ENCODE measurements around the gene TMED7.

DNA sequence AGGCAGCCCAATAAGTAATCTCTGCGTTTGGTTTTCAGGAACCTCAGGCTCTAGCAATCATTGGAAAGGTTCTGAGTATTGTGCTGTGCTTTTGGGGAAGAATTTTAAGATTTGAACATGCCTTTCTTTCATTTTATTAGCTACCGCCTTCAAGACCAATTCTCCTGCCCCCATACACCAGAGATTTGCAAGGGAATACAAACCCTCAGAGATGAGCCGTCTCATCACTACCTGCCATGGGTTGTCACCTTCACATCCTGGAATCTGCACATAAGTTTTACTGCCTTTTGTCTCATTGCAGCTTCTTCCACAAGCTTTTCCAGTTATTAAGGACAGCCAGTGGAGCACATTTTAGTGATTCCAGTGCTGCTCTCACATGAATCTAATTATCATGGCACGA lies 11.7 kb upstream of the TMED7 start:
- TF ChIP-seq TEAD4 (IDR thresholded peaks at IDR 0.05) (no peak), FOXM1 (IDR thresholded peaks at IDR 0.05; ENCODE audit: borderline replicate concordance, low read depth) (no peak), EP300 (IDR thresholded peaks at IDR 0.05; ENCODE audit: borderline replicate concordance) (no peak), TAF1 (IDR thresholded peaks at IDR 0.05; ENCODE audit: low read depth) (no peak)

All from Ishikawa (cell line).